Measurements from ENCODE around the gene KCNK3.

KCNK3 gene

DNA sequence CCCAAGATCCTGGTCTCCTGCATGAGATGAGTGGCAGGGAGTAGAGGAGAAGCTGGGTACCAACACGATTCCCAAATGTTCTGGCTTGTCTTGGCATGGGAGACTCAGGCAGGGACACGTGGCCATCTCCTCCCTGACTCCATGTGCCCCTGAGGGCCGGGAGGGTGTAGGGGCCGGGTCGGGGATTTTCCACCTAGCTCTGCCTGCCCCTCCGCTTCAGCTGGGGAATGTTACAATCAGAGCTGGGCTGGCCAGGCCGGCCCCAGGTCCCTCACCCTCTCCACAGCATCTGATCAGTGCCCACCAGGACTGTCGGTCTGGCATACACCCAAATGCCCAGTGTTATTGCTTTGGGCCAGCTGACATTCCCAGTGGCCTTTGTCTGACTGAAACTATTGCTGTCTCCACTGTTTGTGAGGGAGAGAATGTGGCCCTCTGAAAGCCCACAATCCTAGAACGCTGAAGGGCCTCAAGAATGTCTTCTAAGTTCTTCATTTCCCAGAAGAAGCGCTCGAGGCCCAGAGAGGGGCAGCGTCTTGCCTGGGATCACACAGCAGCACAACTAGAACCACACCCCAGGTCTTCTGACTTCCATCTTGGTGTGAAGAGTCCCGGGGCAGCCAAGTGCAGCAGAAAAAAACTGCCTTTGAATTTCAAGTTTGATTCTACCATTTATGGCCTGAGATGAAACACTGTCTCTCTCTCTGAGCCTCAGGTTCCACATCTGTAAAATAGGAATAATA, 23.2 kb downstream of the KCNK3 start:
- DNase-seq: no peak

DNA sequence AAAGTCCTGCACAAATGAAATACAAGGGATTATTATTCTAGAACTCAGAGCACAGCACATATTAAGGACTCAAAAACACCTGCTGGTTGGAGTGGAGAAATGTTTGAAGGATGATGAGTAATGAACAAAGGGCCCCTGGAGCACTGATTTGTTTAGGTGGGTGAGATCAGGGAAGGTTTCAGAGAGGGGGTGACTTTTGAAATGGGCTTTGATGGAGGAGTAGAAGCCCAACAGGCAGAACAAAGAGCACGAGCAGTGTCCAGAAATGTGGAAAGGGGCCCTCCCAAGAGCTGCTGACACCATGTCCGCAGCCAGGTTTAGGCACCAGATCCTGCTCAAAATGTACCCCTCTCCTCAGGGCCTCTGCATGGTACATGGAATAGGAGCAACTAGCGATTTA, 23.8 kb downstream of the KCNK3 start:
- no peak for DNase-seq

DNA sequence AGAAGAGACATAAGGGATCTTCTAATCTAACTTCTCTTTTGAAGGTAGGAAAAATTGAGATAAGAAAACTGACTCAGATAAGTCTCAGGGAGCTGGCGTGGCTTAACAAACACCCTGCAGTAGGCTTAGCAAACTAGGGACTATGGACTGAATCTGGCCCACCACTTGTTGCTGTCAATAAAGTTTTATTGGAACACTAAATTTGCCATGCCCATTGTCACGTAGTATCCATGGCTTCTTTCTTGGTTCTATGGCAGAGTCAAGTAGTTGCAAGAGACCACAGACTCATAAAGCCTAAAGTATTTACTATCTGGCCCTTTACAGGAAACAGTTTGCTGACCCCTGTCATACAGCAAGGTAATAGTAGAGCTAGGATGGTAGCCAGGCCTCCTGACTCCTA, 24.2 kb downstream of the KCNK3 start:
- DNase-seq: no peak

DNA sequence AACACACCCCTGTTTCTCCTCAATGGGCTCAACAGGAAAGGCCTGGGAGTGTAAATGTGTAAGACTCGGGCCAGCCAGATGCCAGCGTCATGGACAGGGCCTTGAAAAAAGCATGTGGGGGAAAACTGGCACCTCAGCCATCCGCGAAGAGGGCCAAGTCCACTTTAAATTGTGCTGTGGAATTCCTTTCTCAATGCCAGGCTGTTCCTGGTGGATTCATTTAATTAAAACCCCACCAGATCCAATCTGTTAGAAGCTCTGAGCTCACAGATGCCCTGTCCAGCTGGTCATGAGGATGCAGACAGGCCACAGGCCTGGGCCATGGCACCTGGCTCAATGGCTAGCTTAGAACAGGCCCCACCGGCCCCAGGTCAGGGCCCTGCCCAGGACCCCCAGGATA, 24.8 kb downstream of the KCNK3 start:
- DNase-seq: no peak

DNA sequence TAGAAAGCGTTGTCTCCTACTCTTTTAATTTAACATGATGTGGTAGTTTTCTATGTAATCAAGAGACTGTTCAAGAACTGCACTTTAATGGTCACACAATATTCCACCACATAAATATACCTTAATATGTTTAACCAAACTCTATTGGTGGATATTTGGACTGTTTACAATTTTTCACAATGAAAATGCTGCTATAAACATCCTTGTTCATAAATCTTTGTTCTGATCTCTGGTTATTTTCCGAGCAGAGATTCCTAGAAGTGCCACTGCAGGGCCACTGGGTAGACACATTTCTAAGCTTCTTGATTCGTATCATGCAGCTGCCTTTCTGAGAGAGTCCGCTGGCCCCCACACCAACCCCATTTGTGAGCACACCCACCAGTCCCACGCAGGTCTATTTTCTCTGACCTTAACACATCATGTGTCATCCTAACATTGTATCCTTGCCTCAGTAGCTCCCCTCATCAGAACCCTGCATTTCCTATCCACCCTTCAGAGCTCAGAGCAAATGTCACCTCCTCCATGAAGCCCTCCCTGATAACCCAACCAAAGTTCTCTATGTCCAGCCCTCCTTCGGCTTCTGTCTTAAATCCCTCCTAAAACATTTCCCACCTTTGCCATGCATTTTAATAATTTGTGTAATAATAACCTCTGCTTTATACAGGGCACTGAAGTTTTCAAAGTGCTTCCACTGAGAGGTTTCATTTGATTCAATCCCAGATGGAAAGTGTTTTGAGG, 26.6 kb downstream of the KCNK3 start:
- no peak for DNase-seq

DNA sequence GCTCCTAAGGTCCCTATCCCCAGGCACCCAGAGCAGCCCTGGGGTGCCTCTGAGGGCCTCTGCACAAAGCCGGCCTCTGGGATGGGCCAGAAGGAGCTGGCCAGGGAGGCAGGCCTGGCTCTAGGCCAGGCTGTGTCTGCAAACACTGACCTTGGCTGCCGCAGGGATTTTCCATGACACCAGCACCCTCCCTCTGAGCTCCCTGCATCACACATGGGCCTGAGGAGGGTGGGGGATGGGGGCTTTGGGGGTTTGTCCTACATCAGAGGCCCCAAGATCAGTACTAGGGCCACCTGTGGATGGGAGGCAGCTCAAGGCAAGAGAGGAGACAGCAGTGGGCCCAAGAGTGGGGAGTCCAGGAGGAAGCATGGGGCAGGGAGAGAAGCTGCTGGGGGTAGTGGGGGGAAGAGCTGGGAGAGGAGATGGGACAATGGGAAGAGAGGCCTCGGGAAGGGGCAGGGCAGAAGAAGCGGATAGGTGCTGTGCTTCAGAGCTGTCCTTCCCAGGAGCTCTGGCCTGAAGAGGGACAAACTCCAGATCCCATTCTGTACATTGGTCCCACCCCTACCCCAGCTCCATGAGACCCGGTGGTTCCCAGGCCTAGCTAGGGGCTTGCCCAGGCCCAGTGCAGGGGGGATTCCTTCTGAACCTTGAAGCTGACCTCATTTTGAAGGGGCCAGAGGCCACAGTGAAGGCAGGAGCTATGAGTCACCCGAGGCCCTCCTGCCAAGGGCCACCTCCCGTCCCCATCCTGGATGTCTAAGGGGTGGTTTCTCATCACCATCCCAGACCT, 28.0 kb downstream of the KCNK3 start:
- DNase-seq: no peak

DNA sequence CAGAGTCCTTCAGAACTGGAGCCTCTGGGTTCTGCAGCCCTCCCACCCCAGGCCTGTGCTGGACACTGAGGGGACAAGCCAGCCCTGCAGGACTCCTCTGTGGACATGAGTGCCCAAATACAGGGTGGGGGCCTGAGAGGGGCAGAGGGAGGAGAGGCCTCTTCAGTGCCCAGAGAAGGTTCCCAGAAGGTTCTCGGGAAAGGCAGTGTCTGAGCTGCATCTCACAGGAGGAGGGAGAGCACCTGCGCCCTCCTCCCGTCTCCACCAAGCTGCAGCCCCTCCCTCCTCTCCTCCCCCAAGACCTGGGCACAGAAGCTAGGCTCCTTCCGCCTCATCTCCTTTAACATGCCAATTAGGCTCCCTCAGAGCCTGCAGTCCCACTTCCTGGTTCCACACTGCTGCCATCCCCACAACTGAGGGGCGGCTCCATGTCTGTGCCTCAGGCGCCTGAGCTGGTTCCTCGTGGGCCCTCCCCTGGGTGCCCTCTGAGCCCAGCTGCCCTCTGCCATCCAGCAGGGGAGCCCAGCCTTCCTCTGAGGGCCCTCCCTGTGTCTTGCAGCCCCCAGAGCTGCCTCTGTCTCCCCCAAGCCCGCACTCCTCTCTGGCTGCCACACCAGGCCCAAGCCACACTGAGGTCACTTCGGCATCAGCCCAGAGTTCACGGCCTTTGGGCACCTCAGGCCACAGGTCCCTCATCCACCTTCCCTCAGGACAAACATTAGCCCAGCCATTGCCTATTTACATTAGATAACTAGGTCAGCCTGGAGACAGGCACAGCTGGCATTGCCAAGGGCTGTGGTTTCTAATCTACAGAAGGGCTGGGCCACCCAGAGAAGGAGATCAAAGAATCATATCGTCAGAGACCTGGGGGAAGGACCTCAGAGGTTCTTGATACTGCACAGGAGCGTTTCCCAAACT, 28.9 kb downstream of the KCNK3 start:
- no peak for DNase-seq

DNA sequence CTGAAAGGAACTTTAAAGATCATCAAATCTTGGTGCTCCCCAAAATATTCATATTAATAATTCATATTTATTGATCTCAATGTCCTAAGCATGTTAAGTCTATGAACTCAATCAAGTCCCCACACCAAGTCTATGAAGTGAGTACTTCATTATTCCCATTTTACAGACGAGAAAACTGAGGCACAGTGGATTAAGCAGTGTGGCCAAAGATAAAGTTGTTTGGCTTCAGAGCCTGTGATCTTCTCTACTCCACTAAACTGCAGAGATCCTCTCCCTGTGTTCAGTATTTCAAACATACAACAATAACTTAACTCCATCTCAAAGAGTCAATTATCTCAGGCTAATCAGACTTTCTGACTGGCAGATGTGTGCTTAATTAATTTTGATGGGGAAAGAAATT, 29.8 kb downstream of the KCNK3 start:
- no peak for DNase-seq

DNA sequence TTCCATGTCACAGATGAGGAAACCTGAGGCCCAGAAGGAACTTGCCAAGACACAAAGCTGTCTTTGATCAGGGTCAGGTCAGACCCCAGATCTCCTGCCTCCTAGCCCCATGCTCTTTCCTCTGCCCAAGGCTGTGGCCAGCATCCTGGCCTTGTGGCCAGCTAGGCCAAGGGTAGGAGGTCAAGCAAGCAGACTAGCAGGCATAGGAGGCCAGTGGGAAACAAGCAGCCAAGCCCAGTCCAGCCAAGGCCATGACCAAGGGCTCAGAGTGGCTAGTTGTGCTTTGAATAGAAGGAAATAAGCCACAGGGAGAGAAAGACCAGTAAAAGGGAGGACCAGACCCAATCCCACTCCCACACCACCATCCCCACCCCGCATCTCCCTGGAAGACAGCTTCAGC, 30.4 kb downstream of the KCNK3 start:
- DNase-seq: no peak

DNA sequence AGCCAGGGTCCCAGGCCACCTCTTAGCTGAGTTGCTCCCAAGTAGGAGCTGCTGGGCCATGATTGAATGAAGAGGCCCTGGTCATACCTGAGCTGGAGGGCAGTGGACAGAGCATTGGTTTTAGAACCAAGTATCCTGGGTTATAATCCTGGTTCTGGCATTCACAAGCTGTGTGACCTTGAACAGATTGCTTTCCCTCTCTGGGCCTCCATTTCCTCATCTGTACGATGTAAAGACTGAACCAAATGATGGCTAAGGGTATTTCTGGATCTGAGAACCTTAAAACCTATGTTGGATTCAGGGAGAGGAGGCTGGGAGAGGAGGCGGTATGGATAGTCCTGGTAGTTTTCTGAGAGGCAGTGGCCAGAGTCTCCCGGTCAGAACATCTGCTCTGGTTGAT, 31.0 kb downstream of the KCNK3 start:
- DNase-seq: no peak

DNA sequence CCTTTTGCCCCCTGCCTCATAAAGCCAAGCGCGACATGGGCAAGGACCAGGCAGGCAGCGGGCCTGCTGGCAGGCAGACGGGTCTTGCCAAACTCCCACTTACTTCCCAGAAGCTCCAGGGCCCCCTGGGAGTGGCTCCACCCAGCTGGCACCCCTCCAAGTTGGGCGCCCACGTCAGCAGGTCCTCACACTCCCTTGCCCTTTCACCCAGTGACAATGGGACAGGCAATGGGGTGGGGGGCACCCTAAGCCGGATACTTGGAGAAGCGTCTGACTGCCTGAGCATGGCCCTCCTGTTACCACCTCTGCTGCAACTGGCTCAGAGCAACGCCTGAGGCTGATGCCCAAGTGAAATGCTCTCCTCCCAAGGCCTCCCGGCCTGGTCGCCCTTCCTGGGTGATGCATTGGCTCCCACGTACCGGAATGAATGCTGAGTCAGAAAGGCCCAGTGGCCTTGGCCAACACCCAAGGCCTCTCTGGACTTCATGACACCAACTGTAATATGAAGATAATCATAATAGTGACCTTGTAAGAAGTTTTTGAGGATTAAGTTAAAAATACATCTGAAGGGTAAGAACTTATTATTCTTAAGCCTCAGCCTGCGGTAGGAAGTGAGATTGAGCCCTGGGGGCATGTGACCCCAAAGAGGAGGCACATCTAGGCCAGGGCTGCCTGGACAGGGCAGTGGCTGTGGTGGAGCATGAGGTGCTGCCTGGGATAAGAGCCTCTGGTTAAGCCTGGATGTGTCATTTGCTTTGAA, 31.6 kb downstream of the KCNK3 start:
- DNase-seq: no peak

DNA sequence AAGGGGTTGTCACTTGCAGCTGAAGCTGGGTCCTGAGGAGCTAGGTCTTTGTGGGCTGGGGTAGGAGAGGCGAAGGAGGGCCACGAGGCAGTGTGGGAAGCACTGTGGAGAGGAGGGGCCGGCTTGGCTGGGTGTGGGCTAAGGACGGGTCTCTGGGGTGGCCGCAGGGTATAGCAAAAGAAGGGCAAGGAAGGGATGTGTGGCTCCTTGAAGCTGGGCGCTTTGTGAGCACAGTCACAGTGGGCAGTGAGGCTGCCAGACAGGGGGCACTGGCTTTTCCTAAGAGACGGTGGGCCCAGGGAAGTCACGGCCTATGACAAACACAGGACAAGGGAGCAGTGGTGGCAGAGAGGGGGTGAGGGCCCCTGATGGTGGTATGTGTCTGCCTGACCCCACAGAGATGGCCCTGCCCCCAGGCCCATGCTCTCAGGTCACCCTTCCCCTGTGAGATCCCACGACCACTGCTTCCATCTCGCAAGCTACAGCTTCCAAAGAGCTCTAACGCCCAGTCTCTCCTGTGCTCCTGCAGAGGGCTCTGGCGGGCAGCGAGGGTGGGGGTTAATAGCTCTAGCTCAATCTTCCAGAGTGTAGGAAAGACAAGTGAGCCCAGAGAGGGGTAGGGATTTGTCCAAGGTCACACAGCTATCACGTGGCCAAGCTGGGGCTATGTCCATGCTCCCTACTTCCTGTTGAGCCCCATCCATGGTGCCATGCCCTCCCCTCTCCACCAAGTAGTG, 32.4 kb downstream of the KCNK3 start:
- no peak for DNase-seq

DNA sequence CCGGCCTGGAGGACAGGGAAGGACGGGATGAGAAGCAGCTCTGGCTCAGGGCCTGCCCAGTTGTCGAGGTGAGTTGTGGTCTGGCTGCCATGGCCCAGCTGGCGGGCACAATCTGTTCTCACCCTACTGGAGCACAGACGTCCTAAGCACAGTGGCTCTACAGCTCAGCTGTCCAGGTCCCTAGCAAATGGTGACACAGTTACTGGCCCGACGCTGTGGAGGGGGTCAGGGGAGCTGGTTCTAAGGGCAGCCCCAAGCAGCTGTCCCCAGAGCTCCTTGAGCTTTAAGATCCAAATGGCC, 32.9 kb downstream of the KCNK3 start:
- DNase-seq: no peak

DNA sequence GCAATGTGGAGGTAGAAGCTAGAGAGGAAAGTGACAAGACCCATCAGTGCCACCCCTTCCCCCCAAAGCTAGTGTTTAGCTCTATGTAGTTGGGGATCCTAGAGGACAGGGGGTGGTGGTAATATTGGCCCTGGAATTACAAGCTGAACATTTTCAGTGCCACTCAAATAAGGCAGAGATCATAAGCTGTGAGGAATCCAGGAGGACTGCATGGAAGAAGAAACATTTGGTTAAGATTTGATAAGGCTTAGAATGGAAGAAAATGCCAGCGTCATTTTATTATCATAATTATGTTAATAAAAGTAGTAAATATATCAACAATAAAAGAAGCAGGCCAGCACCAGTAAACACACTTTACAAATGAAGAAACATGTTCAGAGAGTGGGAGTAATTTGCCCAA, 33.7 kb downstream of the KCNK3 start:
- DNase-seq: no peak

DNA sequence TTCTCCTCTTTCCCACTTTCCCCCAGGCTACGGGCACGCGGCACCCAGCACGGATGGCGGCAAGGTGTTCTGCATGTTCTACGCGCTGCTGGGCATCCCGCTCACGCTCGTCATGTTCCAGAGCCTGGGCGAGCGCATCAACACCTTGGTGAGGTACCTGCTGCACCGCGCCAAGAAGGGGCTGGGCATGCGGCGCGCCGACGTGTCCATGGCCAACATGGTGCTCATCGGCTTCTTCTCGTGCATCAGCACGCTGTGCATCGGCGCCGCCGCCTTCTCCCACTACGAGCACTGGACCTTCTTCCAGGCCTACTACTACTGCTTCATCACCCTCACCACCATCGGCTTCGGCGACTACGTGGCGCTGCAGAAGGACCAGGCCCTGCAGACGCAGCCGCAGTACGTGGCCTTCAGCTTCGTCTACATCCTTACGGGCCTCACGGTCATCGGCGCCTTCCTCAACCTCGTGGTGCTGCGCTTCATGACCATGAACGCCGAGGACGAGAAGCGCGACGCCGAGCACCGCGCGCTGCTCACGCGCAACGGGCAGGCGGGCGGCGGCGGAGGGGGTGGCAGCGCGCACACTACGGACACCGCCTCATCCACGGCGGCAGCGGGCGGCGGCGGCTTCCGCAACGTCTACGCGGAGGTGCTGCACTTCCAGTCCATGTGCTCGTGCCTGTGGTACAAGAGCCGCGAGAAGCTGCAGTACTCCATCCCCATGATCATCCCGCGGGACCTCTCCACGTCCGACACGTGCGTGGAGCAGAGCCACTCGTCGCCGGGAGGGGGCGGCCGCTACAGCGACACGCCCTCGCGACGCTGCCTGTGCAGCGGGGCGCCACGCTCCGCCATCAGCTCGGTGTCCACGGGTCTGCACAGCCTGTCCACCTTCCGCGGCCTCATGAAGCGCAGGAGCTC, 35.4 kb downstream of the KCNK3 start:
- DNase-seq: no peak

DNA sequence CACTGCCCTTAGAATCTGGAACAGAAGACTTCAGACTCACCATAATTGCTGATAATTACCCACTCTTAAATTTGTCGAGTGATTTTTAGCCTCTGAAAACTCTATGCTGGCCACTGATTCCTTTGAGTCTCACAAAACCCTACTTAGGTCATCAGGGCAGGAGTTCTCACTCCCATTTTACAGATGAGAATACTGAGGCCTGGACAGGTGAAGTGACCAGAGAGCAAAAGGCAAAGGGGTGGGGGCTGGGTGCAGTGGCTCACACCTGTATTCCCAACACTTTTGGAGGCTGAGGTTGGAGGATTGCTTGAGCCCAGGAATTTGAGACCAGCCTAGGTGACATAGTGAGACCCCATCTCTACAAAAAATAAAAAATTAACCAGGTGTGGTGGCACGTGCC, 36.8 kb downstream of the KCNK3 start:
- DNase-seq: no peak

DNA sequence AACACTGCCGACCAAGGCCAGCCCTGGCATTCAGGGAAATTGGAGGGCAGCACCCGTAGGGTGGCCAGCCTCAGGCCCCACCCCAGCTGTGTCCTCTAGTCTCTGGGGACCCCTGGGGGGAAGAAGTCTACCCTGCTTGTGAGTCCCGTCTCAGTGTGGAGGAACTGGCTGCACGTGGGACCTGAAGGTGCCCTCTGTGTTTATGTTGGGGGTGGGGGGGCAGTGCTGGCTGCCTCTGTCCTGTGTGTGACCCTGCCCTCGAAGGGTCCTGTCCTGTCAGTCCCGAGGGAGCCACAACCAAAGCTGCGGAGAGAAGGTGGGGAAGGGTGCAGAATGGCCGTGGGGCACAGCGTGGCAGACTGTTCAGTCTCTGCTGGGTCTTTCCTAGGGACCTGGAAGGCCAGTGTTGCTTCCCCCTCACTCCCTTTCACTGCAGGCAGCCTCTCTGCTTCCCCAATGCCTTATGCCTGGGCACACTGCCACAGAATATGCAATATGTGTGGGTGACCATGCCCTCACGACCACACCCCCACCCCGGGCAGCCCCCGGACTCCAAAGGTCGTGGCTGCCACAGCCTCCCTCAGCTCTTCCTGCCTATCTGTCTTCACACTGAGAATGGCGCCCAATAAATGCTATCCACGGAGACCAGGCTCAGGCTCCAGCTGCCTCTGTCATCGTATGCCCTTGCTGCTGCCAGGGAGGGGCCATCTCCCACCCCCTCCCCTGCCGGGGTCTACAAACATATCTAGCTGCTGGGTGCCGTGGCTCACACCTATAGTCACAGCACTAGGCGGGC, 38.2 kb downstream of the KCNK3 start:
- DNase-seq: no peak

DNA sequence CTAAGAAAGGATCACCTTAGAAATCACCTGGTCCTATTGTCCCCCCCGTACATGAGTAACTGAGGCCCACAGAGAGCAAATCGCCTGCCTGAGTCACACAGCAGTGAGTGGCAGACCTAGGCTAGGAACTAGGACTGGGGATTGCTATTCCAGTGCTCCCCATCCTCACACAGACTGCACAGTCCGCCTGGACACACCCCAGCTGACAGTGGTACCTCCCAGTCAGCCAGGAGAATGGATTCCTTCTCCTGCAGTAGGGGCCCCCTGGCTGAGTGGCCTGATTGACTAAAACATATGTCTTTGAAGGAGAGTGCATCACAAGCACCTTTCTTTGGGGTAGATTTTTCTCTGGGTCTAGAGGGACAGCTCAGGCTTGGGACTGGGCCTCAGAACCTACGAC, 39.2 kb downstream of the KCNK3 start:
- DNase-seq: no peak

DNA sequence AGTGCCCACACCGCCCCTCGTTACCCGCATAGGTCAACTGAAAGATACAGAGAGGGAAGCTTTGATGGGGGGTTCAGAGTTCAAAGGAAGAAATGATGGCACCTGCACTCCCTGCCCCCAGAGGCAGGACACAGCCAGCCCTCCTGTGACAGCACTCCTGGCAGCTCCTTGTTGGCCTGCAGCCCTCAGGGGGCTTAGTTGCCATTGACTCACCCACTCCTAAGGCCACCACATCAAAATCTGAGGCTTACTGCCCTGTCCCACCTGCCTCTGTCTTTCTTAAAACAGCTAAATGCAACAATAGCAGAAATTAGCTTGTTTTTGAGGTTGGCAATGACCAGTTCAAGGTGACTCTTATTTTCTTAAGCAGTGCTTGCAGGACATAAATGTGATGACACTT, 39.9 kb downstream of the KCNK3 start:
- no peak for DNase-seq

DNA sequence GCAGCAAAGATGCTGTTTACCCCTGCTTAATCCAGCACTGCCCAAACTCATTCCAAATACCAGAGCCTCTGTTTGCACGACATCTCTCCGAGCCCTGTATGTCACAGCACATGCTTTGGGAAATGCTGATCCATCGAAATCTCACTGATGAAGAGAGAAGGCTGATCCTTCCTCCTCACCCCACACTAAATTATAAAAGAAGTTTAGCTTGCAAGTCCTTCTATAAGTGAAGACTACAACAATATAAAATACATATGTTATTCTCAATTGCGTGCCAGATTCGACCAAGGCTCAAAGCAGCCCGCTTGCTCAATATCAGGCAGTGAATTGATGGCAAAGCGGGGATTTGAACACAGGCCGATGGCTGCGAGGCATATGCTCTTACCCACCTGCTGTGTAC, 40.9 kb downstream of the KCNK3 start:
- no peak for DNase-seq

All from AML-193 (cell line).